CD1c-positive myeloid dendritic cell (primary cell): ENCODE measurements around the gene CDH23.

Experiments
- DNase-seq: peaks from one replicate; pipeline ENCODE4 v3.0.0-alpha.2; 2016; ENCODE audit errors: extremely low spot score

CDH23 gene

GRCh38 chr10:71423250-71423649, 26.5 kb downstream of the CDH23 start:
- DNase-seq = no peak

- DNase-seq = no peak
Observed at GRCh38 chr10:71423901-71424300, 27.2 kb downstream of the CDH23 start.

DNA sequence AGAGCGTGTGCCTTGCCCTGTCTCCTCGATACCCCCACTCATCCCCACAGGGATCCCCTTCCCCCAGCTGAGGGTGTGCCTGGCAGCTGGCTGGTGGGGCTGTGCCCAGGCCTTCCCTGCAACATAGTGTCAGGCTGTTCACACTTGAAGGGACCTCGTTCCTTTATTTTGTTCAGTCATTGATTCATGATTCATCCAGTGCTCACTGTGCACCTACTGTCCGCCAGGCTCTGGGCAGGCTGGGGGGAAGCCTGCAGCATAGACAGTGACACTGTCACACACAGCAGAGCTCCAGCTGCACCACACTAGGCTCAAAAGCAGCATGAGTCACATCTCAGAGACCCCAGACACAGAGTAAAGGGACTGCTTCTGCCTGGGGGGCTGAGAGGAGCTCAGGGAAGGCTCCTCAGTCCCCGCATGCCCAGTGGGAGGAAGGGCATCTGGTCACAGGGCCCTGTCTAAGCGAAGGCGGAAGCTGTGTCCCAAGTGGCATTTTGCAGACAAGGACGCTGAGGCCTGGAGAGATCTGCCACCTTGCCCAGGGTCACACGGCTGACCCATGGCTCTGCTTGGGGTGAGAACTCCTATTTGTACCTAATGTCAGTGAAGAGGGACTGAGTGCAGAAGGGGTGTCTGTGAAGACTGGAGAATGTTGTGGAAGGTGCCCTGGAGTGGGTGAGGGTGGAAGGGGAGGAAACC, 27.9 kb downstream of the CDH23 start:
- DNase-seq = no peak

DNA sequence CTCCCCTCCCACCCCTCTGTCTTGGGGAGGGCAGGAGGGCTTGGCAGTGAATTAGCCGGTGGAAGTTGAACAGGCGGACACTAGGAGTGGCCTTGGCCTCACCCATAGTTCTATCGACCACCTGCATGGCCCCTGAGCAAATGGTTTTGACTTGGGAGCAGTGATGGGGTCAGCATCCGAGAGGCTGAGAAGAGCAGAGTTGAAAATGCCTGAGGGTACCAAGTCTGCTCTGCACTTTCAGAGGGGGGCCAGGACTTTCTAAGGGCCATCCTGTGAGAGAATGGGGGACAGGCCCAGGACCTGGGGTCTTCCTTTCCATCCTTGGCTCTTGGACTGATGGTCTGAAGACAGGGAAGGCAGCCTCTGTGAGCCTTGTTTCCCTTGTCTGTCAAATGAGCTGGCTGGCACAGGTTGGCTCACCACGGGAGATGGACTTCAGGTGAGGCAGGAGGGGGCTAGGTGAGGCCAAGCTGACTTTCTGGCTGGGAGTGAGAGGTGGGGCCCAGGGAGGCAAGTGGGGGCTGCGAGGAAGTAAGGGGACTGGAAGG, 29.4 kb downstream of the CDH23 start:
- DNase-seq = no peak

- DNase-seq = no peak
Observed at GRCh38 chr10:71427246-71427645, 30.5 kb downstream of the CDH23 start.

DNA sequence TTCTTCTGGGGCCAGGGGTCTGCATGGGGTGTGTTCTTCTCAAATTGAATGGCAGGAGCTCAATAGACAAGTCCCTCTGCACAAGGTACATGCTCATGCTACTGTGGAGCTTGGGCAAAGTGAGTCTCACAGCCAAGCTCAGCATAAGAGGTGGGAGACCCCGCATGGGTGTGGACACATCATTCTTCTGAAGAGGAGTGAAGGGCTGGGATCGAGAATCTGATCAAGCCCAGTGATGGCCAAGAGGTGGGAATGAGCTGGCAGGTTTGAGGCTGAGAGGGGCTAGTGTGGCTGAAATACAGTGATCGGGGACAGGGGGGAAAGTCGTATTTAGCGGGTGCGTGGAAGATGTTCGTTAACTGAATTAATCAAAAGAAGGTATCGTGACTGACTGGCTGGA, 32.6 kb downstream of the CDH23 start:
- no peak for DNase-seq

- DNase-seq = no peak
Observed at GRCh38 chr10:71429929-71430328, 33.2 kb downstream of the CDH23 start.

GRCh38 chr10:71431239-71432100, 34.8 kb downstream of the CDH23 start:
- no peak for DNase-seq

DNA sequence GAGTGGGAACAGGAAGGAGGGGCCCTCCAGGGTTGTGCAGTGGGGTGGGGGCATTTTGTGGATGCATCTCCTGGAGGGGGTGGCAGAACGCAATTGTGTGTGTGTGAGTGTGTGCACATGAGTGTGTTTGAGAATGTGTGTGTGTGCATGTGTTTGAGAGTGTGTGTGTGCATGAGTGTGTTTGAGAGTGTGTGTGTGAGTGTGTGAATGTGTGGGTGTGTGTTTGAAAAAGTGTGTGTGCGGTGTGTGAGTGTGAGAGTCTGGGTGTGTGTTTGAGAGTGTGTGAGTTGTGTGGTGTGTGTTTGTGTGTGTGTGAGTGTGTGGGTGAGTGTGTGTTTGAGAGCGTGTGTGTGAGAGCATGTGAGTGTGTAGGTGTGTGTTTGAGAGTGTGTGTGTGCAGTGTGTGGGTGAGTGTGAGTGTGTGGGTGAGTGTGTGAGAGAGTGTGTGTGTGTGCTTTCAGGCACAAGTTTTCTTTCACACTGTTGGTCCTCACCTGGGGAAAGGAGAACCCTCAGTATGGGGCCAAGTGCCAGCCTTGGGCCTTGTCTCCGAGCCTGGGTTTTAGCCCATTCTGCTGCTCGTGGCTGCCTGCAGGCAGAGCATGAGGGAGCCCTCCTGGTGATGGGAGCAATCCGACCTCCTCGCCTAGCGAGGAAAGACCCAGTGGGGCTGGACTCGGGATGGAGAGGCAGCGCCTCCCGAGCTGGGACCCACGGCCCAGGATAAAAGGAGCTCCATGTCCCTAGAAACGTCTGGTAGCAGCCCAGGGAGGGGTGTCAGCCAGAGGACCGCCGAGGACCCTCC, 35.6 kb downstream of the CDH23 start:
- no peak for DNase-seq

GRCh38 chr10:71432956-71433767, 36.4 kb downstream of the CDH23 start:
- no peak for DNase-seq

DNA sequence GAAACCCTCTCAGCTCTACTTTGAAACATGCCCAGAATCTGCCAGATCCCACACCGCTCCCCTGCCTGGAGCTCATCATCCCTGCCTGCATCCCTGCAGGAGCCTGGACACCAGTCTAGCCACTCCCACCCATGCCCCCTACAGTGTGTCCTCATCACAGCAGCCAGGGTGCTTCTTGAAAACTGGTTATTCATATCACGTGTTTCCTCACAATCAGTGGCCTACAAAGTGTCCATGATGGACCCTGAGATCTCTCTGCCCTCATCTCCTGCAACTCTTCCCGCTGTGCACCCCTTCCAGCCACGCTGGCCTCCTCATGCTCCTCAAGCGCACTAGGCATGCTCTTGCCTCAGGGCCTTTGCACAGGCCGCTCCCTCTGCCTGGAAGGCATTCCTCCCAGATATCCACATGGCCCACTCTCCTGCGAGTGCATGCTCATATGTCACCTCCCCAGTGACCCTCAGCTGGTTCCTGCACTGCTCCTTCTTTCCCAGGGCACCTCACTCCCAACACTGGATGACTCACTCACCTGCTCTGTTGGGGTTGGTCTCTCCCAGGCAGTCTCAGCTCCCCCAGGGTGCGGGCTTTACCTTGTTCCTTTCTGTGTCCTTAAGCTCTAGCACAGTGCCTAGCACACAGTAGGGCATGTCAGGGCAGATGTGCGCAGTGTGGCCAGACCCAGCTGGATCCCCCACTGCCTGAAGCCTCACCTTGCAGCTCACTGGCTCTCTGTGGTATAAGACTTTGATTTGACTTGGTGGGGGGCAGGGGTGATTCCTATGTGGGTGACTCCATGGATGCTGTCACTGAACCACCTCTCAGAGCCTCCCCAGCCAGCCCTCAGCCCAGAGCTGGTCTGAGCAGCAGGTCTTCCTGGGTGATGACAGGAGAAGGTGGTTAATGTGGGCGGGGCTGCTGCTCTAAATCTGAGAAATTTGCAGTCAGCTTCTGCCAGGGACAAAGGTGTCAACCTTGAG, 37.3 kb downstream of the CDH23 start:
- DNase-seq = no peak

- DNase-seq = no peak
Observed at GRCh38 chr10:71434760-71435394, 38.2 kb downstream of the CDH23 start.

DNA sequence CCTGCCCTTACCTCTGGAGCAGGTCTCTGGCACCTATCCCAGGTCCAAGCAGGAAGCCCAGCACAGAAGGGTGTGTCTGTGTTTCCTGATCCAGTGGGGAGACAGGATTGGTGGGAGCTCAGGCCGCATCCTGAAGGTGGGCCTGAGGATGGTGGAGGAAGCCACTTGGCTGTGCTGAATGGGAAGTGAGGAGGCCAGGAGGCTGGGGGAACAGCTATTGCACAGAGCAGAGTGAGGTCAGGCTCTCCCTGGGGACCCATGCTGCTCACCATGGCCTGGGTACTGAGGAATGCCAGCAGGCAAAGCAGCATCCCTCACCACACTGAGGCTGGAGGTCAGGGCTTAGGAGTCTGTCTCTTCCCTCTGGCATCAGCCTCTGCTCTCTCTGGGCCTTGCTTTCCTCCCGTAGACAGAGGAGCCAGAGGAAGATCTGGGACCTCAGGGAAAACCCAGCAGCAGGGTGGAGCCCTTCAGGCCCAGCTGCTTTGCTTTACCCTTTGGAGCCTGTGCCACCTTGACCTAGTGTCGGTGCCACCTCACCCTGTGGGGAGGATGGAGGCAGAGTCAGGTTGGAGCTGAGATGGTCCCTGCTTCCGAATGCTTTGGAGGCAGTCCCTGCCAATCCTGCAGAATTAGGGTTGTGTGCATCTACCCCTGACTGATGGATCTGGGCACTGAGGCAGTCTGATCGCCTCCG, 39.0 kb downstream of the CDH23 start:
- DNase-seq = no peak

- DNase-seq = no peak
Observed at GRCh38 chr10:71436268-71437125, 39.8 kb downstream of the CDH23 start.

DNA sequence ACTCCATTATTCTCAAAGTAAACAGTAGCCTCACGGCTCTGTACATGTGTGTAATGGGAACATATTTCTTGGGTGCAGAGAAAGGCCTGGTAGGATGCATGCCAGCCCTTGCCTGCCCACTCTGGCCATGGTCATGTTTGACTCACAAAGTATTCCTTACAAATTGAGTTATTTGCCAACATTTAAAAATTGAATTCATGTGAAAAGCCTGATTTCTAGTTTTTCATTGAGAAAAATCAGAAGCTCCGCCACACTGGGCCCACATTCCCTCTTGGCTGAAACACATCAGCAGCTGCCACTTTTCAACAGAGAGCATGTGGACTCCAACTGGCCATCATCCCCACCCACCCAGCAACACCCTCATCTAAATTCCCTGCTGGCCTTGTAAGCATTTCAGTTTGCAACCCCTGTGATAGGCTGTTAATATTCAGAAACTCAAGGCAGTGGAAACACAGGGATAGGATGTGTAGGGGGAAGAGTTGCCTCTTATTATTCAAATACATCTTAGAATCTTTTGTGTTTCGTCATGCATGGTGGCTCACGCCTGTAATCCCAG, 40.9 kb downstream of the CDH23 start:
- no peak for DNase-seq

DNA sequence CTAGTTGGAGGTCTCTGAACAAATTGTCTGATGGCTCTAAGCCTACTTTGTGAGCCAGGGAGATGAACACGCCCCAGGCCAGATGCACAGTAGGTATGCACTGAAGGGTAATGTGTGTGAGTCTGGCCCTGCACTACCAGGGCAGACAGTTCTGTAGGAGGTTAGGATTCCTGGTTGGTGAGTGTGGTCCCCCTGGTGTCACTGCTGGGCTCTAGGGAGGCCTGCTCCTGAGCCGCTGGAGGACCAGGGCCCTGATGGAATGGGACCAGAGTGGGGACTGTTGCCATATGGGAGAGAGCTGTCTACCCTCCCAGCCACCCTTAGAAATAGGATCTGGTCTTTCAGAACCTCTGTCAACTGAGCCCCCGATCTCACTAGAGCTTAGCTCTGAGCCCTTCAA, 42.0 kb downstream of the CDH23 start:
- DNase-seq = no peak

GRCh38 chr10:71439670-71440425, 43.1 kb downstream of the CDH23 start:
- DNase-seq = no peak
